Stimulated activated CD4-positive, alpha-beta T cell treated with anti-CD3 and anti-CD28 coated beads, Interleukin-15, amount 100 ng/mL, for 1 hour (primary cell): ENCODE measurements around the gene GP9.
"Not testable (repeated sequence)": the region's sequence is repeated elsewhere in the genome, so short reads cannot be mapped to it uniquely, and the experiment has no call there.

Source experiments
- DNase-seq, 2 donors: peaks; one replicate each; pipeline ENCODE4 v3.0.0-alpha.2; 2020; ENCODE audit warnings: low read depth in 1 of 2, low spot score in 1 of 2

The GP9 gene

DNA sequence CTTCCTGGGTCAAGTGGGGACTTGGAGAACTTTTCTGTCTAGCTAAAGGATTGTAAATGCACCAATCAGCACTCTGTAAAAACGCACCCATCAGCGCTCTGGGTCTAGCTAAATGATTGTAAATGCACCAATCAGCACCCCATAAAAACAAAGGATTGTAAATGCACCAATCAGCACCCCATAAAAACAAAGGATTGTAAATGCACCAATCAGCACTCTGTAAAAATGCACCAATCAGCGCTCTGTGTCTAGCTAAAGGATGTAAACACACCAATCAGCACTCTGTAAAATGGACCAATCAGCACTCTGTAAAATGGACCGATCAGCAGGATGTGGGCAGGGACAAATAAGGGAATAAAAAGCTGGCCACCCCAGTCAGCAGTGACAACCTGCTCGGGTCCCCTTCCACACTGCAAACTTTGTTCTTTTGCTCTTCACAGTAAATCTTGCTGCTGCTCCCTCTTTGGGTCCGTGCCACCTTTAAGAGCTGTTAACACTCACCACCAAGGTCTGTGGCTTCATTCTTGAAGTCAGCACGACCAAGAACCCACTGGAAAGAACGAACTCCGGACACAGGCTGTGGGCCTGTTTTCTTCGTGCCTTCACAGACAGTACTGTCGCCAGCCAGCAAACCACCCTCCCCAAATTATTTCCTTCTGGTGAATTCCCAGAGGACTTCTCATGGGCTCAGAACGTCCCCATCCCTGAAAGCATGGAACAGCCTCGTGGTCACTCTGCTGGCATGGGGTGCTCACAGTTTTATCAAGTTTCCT is 8.9 kb downstream of the GP9 start:
- DNase-seq, result not testable (repeated sequence)

DNA sequence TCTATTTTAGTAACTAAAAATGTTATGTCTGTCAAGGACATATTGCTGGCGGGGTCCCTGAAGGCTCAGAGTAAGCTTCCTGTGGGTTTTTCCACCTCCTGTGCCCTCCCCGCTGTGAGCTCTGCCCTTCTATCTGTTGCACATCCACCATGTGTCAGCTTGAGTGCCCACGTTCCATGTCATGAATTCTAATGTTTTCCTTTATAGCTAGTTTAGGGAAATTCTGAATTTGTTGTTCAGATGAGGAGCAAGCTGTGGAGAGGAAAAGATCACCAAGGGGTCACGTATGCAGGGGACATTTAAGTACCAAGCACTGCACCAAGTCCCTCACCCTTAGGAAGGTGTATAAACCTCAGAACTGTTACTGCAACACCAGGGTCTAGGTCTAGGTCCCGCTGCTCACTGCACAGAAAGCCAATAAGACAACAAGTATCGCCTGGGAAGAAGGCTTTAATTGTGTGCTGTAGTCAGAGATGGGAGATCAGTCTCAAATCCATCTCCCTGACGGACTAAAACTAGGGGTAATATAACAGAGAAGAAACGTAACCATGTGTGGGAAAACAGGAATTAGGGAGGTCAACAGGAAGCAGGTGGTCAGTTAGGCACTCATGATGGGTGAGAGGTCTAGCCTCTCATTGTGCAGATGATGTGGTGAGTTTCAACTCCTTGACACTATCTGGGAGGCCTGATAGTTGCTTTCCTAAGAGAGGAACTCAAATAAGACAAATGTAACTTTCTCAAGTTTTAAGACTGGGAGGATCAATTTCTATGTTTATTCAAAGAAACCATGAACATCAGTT is 9.7 kb downstream of the GP9 start:
- no peak for DNase-seq

DNA sequence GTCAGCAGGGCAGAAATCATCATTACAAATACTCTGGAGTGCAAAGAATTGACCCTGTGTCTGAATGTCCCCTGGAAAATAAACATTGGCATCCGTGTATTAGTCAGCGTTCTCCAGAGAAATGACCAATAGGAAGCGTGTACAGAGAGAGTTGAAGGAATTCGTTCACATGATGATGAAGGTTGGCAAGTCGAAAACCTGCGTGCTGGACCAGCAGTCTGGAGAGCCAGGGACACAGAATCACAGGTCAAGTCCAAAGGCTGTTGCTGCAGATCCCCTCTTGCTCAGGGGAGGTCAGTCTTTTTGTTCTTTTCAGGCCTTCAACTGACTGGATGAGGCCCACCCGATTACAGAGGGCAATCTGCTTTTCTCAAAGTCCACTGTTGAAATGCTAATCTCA is 16.6 kb downstream of the GP9 start:
- no peak for DNase-seq

DNA sequence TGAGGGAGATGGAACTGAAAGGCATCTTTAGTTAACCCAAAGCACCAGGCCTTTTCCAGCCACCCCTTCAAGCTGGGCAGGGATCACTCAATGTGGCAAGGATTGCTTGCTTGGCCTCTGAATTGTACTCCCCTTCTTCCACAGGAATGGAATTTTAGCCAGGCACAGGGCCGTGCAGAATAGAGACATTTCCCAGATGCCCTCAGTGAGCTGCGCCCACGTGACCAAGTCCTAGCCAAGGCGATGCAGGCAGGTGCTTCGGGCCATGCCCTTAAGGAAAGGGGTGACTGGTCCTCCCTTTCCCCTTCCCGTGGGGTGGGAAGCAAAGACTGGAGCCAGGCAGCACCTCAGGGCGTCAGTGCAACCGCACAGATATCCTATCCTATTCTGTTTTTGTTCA is 17.9 kb downstream of the GP9 start:
- DNase-seq, result no peak

DNA sequence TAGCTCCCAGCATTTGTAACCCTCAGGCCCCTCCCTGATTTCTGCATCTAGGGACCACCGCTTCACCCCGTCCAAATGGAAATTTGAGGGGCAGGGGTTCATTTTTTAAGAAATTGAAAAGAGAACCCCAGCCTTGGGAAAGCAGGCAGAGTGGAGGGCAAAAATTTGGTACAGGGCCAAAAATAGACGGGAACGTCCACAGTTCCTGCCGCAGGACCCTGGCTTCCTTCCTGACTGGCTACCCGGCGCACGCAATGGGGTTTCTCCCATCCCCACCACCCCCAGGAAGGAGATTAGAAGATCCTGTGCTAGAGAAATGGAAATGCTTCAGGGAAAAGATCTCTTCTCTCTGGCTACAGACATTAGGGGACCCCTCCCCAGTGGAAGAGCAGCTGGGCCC is 20.9 kb downstream of the GP9 start:
- no peak for DNase-seq

DNA sequence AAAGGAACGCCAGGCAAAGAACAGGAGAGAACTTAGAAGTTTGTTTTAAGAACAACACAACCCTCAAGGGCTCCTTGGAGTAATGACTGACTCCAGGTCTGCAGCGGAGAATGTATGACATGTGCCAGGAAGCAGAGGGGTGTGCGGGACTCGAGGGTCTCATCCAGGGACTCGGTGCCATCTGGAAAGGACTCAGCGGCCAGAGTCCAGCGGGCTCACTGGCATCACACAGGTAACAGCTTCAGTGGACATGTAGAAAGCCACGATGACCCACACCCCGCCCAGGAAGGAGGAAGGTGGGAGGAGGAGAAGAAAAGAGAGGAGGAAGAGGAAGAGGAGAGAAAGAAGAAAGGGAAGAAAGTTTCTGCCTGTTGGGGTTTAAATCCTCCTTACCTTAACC is 21.4 kb downstream of the GP9 start:
- DNase-seq, result no peak

DNA sequence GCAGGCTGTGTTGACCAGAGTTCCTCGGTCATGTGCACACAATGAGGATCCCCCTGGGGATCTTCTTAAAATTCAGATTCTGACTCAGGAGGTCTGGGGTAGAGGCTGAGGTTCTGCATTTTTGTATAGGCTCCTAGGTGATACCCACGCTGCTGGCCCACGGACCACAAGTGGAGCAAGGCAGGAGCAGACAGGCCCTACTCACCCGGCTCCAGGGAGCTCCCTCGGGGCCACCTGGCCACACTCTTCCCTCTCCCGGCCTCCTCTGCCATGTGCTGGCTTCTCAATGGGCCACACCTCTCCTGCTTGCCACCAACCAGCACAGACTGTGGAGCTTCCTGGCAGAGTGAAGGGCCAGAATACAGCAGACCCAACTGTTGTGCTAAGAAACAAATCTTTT is 23.9 kb downstream of the GP9 start:
- no peak for DNase-seq

DNA sequence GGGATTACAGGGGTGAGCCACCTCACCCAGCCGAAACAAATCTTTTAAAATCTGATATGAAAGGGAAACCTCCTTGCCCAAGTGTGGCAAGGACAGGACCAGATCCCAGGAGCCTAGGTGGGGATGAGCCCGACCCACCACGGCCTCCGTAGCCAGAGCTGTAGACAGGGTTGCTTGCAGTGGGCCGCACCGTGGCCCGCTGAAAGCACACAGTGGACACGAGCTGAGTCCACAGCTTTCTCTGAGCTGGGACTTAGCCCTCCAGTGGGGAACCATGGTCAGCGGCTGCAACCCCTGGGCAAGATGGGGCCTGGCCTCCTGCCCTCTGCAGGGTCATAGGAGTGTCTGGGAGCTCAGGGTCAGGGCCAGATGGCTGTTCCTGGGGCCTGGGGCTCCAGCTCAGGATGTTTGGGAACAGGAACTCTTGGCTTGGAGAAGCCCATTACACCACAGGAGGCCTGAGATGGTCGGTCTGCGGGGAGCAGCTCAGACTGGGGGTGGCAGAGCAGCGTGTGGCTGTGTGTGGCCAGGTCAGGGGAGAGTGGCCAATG is 24.7 kb downstream of the GP9 start:
- DNase-seq, result no peak

DNA sequence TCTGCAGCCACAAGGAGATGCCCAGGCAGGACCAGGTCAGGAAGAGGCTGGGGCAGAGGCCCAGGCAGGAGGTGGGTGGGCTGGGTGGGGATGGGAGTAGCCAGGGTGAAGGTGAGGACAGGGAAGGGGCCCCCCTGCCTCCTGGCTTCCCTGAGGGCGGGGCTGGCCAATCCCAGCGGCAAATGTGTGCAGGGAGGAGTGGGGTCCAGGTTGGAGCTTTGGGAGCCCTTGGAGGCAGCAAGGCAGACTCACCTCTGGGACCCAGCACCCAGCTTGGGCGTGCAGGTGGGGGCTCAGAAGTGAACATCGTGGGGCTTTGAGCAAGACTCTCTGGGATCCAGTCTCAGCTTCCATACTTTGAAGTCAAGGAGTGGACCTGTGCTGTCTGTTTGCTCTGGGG is 25.2 kb downstream of the GP9 start:
- DNase-seq, result no peak

DNA sequence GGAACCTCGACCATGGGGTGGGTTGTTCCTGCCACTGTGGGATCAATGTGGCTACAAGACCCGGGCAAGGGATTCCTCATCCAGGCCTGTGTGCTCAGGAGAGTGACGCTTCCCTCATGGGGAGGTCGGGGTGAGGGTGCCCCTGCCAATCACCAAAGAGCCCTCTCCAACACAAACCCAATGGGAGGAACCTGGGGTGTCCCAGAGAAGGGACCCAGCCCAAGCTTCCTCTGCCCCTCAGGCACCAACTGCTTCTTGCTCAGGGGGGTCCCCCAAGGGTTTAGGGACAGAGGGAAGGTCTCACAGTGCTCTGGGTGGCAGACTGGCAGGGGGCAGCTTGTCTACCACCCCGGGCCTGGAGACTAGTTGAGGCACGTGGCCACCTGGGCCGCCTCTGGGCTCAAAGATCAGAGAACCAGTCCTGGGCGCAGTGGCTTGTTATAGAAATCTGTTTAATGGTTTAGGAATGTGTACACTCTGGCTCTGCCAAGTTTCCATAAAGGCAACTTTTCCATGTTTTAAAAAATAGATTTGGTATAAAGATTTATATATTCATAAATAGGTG is 26.6 kb downstream of the GP9 start:
- no peak for DNase-seq

DNA sequence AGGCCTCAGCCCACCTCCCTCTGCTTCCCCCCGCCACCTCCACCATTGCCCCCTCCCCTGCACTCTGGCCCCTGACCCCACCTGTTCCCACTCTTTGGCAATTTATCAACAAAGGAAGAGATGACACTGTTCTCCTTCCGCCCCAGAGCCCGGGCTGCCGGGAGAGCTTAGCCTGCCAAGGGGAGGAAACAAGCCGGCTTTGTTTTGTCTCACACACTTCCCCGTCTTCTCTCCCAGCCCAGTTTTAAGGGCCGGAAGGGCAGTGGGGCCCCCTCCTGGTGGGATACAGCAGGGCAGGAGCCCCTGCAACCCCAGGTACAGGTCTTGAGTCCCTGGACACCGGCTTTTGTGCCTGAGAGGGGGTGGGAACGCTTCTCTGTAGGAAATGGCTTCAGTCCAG is 27.3 kb downstream of the GP9 start:
- DNase-seq, result not testable (repeated sequence)

DNA sequence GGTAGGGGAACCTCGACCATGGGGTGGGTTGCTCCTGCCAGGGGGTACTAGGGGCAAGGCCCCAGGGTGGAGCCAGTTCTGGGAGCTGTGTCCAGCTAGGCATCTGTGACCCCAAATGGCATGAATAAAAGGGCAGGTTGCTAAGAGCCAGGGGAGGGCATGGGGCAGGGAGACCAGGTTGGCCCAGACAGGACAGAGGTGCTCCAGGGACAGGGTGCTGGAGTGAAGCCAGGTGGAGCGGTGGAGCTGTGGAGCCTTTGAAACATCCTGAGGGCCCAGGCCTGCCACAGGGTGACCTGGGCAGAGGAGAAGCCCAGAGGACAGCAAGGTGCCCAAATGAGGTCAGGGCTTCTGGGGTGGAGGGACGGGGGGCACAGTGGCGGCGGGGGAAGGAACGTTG is 27.7 kb downstream of the GP9 start:
- DNase-seq, result not testable (repeated sequence)

DNA sequence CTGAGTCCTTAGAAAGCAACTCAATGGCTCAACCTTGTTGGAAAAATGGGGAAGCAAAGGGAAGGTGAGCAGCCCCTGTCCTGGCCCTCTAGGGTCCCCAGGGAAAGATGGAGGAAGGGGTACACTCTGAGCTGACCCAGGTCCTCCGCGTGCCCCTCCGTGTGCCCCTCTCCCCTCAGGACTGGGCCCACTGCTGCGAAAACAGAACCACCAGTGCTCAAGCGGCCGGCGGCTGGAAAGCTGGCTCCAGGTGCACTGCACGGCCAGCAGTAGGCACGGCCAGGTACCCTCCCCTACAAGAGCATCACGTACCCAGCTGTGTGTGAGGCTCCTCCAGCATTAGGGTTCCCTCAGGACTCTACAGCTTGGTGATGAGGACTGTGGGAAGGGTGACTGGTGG is 34.7 kb downstream of the GP9 start:
- no peak for DNase-seq

DNA sequence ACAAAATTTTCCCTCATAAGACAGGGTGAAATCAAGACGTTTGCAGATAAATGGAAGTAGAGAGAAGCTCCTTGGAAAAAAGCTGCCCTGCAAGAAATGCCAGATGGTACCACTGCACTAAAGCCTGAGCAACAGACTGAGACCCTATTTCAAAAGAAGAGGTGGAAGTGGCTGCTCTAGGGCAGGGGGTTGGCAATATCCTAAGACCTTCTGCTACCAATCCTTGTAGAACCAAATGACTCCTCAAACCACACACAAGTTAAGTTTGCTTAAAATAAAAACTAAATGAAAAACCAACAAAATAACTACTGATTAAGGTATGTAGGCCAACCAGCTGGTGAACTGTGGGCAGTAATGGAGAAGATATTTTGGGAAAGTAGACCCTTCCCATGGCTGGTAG is 39.7 kb downstream of the GP9 start:
- DNase-seq, result no peak

DNA sequence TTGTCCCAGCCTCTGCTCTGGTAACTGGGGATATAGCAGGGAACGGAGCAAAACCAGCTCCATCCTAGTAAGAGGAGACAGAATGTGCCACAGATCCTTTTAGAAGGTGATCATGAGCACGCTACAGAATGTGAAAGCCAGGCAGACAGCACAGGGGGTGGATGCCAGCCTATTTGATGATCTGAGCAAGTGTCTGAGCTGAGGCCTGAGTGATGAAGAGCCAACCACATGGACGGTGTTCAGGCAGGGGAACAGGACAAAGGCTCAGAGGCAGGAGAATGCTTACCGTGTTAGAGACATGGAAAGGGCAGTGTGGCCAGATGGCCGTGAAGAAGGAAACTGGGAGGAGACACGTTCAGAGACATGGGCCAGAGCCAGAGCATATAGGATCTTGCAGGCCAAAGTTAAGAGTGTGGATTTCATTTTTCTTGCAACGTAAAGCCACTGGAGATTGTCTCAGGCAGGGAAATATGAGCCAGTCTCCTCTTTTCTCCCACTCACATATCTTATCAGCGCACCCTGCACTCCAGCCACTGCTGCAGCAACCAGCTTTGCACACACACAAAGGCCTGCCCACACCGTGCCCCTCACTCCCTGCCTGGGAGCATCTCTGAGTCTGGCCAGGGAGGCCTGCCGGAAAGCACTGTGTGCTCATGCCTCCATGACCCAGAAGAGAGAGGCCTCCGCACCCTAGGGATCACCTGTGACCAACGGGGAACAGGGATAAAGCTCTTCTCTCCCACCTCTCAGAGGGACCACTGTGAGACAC is 41.0 kb downstream of the GP9 start:
- no peak for DNase-seq

DNA sequence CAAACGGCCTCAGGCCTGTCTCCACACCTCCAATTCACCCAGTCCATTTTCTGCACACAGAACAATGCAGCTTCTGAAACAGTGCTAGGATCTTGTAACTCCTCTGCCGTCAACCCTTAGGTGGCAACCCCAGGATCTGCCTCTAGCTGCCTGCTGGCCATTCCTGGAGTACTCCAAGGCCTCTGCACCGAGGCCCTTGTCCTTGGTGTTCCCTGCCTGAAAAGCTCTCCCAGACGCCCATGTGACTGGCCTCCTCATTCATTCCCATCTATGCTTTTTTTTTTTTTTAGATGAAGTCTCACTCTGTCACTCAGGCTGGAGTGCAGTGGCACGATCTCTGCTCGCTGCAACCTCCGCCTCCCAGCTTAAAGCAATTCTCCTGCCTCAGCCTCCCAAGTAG is 42.7 kb downstream of the GP9 start:
- no peak for DNase-seq

DNA sequence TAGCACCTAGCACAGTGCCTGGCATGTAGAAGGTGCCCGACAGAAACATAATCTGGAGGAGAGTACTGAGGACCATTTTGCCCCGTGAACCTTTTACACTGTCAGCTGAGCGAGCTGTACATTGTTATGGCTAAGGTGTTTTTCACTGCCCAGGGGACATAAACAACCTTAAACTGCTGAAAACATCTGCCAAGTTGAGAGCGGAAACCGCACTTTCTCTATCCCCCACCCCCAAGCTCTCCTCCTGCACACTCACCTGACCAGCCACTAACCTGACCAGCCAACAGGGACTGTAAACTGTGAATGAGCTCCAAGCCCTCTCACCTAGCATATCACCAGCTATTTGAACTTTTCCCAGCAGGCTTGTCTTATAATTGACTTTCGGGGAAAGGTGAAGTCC is 43.5 kb downstream of the GP9 start:
- no peak for DNase-seq

DNA sequence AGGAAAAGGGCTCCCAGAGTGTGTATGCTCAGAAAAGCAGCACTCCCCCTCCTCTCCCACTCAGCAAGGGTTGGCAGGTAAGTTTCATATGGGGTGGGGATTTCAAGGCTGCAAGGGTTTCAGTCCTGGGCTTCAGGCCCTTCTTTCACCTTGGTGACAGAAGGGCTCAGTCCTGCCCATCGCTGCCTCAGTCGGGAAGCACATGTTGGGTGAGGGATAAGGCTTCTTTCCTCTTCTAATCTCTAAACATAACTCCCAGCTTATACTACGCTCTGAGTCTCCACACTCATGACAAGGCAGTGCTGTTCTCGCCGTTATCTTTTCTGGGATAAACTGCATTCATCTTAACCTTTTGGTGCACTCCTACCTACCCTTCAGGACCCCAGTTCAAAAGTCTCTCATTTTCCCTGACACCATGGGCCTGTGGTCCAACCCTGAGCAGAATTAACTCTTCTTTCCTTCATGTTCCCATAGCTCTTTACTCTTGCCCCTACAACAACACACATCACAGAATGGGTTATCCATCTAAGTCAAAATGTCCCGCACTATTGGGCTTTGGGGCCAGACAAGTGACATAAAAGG is 44.0 kb downstream of the GP9 start:
- DNase-seq, result no peak

DNA sequence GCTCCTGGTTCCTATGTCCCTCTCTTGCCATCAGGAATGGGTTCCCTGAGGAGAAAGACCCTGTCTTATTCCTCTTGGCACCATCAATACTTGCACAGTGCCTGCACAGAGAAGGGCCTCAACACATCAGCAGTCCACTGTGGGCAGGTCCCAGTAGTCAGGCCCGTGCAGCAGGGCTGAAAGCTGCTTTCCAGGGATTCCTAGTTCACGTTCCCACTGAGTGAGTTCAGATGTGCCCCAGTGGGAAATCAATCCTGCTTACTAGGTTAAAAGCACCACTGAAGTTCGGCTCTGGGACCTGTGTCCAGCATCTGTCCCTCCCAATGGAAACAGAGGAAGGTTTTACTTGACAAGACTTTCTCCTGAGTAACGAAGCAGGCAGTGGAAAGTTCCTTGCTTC is 45.3 kb downstream of the GP9 start:
- no peak for DNase-seq

DNA sequence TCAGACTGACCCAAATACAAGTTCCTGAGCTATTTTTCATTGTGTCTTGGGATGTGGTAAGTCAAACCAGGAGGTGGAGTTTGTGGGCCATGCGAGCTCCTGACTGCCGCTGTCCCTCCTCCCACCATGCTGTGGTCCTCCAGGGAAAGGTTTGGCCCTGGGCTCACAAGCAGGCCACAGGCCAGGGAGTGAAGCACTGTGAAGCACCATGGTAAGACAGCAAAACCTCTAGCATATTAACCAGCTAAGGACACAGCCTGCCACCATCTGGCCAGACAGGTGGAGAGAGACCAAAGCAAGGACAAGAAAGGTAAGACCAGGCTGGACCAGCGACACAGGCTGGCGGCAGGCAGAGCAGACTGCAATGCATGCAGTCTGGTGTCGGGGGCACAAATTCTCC is 45.7 kb downstream of the GP9 start:
- no peak for DNase-seq
